ENCODE results near the gene NEU2. TPM values are rescaled to one million over a fixed set of nuclear protein-coding genes. Genes with fewer than 3 reads are reported as not detected.

NEU2 gene
- total and polyA plus RNA-seq, 2 of the 13 experiments (the other 11 are each of a cell fraction or from before 2014, with no cell fraction given), result not detected

DNA sequence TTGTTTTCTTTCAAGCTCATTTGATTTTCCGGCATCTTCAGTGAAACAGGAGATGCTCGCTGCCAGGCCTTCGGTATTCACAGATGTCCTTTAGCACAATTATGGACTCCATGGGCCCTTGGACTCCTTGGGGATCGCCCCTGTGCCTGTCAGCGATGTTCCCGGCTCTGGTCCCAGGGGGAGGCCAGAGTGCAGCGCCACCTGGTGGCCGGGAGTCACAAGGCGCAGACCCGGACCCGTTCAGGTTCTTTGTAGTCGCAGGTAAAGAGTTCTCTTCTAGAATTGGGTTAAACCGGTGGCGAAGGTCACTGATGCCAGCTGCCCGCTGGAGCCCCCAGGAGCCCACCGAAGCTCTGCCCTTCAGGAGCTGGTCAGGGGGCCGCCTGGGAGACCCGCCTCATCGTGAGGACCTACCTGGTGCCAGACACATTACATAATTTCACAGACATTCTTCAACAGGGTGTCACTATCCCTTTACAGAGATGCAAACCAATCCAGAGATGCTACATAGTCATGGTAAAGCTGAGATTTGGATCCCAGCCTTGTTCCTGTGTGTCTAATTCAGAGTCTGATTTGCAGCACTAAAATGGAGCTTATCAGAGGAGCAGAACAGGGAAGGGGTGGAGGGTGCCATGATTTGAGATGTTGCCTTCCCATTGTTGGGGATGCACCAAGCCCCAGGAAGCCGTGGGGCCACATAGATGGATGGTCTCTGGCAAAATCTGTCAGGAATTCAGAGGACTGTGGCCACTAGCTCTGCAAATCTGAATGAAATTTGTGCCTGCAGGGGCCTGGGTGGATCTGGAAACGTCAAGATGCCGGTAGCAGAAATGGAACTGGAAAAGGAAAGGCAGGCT, 21.7 kb downstream of the NEU2 start (continued):
- TF ChIP-seq IRF1 (CRISPR knock-in tag; IDR thresholded peaks at IDR 0.05; ENCODE audit: low read depth) (no peak), ZFAT (CRISPR knock-in tag; conservative IDR thresholded peaks at IDR 0.05) (no peak), ZSCAN31 (CRISPR knock-in tag; IDR thresholded peaks at IDR 0.05; ENCODE audit: low read depth) (peak; percentile 30; the same call in 1 of the 2 replicates), MXD4 (CRISPR knock-in tag; IDR thresholded peaks at IDR 0.05) (no peak), ELK4 (CRISPR knock-in tag; IDR thresholded peaks at IDR 0.05; ENCODE audit: borderline replicate concordance) (no peak), ZNF646 (CRISPR knock-in tag; IDR thresholded peaks at IDR 0.05) (no peak), ZNF225 (CRISPR knock-in tag; IDR thresholded peaks at IDR 0.05) (no peak), ZNF414 (CRISPR knock-in tag; IDR thresholded peaks at IDR 0.05) (no peak), ZNF766 (CRISPR knock-in tag; IDR thresholded peaks at IDR 0.05; ENCODE audit: borderline replicate concordance) (0 out of 2 replicates have a peak, but pooled peaks have one; percentile 25), TEAD2 (CRISPR knock-in tag; IDR thresholded peaks at IDR 0.05) (no peak), ZNF660 (CRISPR knock-in tag; IDR thresholded peaks at IDR 0.05; ENCODE audit: borderline replicate concordance, low read depth) (no peak), HOXA9 (CRISPR knock-in tag; IDR thresholded peaks at IDR 0.05; ENCODE audit: borderline replicate concordance) (no peak), ZNF512 (CRISPR knock-in tag; IDR thresholded peaks at IDR 0.05) (no peak), THAP8 (CRISPR knock-in tag; IDR thresholded peaks at IDR 0.05; ENCODE audit: borderline replicate concordance) (no peak), ZNF598 (CRISPR knock-in tag; IDR thresholded peaks at IDR 0.05; ENCODE audit: borderline replicate concordance) (no peak), MAF1 (CRISPR knock-in tag; IDR thresholded peaks at IDR 0.05; ENCODE audit: borderline replicate concordance) (no peak)

Data from HepG2 (cell line).